Central memory CD8-positive, alpha-beta T cell (primary cell): ENCODE measurements around the gene EMP2.

ENCODE experiments used
- ATAC-seq: fragments of 150-1000 bp; cut with Tn5 transposase; replicated peaks from 2 replicates; pipeline ENCODE4 v1.10.0; 2022; ENCODE audit warnings: mild to moderate bottlenecking, moderate FRiP score, moderate number of reproducible peaks; ENCODE audit not compliant: poor library complexity, severe bottlenecking; ENCODE audit errors: extremely low read depth
- DNase-seq, 2 donors: peaks; one replicate each; pipeline ENCODE4 v3.0.0; 2021; ENCODE audit warnings: low spot score in 2 of 2
- H3K27ac Mint-ChIP-seq: one replicate; pipeline ENCODE4 v1.8.0; 2022; ENCODE audit warnings: low read depth, mild to moderate bottlenecking, moderate library complexity, mixed read lengths
- H3K27me3 Mint-ChIP-seq: one replicate; pipeline ENCODE4 v1.8.0; 2022; ENCODE audit warnings: mixed read lengths
- H3K36me3 Mint-ChIP-seq: one replicate; pipeline ENCODE4 v1.8.0; 2022; ENCODE audit warnings: mild to moderate bottlenecking, moderate library complexity, mixed read lengths; ENCODE audit not compliant: insufficient read depth
- H3K4me1 Mint-ChIP-seq: one replicate; pipeline ENCODE4 v1.8.0; 2022; ENCODE audit warnings: mixed read lengths
- H3K4me3 Mint-ChIP-seq: one replicate; pipeline ENCODE4 v1.8.0; 2022; ENCODE audit warnings: mild to moderate bottlenecking, moderate library complexity, mixed read lengths
- H3K9me3 Mint-ChIP-seq: one replicate; pipeline ENCODE4 v1.8.0; 2022; ENCODE audit warnings: mixed read lengths

Gene EMP2

DNA sequence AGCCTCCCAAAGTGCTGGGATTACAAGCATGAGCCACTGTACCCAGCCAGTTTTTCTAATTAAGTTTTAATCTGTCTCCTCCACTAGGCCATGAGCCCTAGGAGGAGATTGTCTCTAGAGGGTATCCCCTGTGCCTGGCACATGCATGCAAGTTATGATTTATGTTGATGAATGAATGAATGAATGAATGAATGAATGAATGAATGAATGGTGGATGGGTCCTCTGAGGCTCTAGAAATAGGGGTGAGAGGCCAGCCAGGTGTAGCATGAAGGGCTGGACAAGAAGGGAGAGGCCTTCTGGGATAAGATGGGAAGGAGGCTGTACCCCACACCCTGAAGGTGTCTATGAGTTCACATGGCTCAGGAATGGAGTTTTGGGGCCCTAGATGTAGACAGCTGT lies 48.8 kb downstream of the EMP2 start:
- Mint-ChIP-seq H3K4me1 (no peaks in the 10 kb centered on the region), H3K9me3 (no peaks in the 10 kb centered on the region), H3K27me3 (no peaks in the 10 kb centered on the region), H3K27ac (no peak overlapping the region), H3K36me3 (no peaks in the 10 kb centered on the region), H3K4me3 (no peak overlapping the region)
- ATAC-seq (no peak), DNase-seq (no peak)

DNA sequence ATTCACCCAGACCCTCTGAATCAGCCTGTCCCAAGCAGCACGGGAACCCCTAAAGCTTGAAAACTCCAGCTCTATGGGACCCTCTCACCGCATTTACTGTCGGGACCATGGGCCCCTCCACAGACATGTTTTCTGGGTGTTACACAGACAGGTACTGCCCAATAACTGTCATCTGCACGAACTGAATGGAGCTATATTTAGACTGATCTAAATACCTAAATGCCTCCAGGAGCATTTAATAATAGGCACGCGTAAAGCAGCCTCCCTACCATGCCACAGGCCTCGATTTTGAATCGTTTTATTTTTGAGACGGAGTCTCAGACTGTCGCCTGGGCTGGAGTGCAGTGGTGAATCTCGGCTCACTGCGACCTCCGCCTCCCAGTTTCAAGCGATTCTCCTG lies 49.7 kb downstream of the EMP2 start:
- Mint-ChIP-seq H3K36me3 (peaks cover under 1% of the 10 kb centered on the region), H3K9me3 (no peaks in the 10 kb centered on the region), H3K27me3 (no peaks in the 10 kb centered on the region), H3K27ac (no peak overlapping the region), H3K4me3 (no peak overlapping the region), H3K4me1 (no peaks in the 10 kb centered on the region)
- DNase-seq: no peak
- no peak for ATAC-seq

DNA sequence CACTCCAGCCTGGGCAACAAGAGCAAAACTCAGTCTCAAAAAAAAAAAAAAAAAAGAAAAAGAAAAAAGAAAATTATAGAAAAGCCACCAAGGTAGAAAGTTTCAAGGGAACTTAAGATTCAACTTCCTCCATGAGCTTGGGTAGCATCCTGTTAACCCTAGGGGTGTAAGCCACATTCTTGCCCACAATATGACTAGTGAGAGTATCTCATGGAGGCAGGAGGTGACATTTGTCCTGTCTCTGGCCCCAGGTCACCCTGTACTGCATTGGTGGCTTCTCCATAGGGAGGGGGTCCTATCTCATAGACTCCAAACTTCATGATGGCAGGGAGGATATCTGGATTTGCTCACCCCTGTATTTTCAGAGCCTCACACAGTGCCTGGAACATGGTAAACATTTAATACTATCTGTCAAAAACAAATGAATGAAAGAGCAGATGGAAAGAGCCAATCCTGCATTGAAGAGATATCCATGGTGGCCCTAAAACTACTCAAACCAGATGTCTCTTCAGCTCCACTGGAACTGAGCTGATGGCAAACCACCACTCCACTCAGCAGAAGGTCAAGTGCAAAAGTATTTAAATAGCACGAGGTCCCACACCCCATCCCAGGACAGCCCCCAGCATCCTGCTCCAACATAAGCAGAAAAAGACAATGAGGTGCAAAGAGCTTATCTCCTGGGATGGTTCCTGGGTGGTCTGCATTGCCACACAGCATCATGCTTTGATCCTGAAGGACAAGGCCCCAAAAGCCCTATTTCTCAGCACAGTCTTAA lies 50.3 kb downstream of the EMP2 start:
- DNase-seq: no peak
- H3K4me3 Mint-ChIP-seq: no peak overlapping the region
- H3K27ac Mint-ChIP-seq: no peak overlapping the region
- H3K9me3 Mint-ChIP-seq: no peaks in the 10 kb centered on the region
- no peak for ATAC-seq
- H3K27me3 Mint-ChIP-seq: no peaks in the 10 kb centered on the region
- H3K36me3 Mint-ChIP-seq: peaks cover 2% of the 10 kb centered on the region
- no peaks in the 10 kb centered on the region for H3K4me1 Mint-ChIP-seq

DNA sequence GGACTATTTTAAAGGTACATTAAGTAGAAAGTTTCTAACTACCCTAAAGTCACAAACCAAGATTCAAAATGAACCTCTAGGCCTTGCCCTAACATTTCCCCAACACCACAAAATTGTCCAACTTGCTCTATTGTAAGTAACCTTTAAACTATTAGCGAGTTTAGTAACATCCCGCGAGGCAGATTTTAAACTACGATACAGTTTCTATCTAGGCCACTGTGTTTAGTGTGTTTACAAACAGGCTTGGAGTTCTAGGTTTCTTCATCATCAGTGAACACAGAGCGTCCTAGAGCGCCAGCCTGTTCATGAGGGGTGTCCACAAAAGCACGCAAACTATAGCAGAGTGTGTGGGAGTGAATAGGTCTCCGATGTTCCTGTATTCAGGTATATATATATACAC lies 51.8 kb downstream of the EMP2 start:
- no peak overlapping the region for H3K4me3 Mint-ChIP-seq
- H3K27me3 Mint-ChIP-seq: no peaks in the 10 kb centered on the region
- H3K9me3 Mint-ChIP-seq: no peaks in the 10 kb centered on the region
- H3K36me3 Mint-ChIP-seq: peaks cover 2% of the 10 kb centered on the region
- ATAC-seq (no peak), DNase-seq (no peak)
- no peaks in the 10 kb centered on the region for H3K4me1 Mint-ChIP-seq
- no peak overlapping the region for H3K27ac Mint-ChIP-seq

DNA sequence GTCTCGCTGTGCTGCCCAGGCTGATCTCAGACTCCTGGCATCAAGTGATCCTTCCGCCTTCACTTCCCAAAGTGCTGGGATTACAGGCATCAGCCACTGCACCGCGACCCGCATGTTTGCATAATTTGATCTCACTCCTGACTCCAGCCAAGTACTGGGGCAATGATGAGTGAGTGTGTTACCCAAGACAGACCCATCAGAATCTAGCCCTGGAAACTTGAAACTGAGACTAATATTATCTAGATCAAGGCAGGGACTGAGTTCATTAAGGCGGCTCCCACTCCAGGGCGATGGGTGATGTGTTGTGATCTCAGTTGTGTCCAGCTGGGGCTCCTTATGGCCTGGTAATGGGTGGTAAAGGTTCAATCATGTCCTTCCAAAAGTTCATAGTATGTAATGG lies 53.4 kb downstream of the EMP2 start:
- no peak overlapping the region for H3K4me3 Mint-ChIP-seq
- H3K9me3 Mint-ChIP-seq: no peaks in the 10 kb centered on the region
- no peaks in the 10 kb centered on the region for H3K27me3 Mint-ChIP-seq
- peaks cover 2% of the 10 kb centered on the region for H3K36me3 Mint-ChIP-seq
- H3K27ac Mint-ChIP-seq: no peak overlapping the region
- H3K4me1 Mint-ChIP-seq: no peaks in the 10 kb centered on the region
- no peak for DNase-seq
- ATAC-seq: no peak

DNA sequence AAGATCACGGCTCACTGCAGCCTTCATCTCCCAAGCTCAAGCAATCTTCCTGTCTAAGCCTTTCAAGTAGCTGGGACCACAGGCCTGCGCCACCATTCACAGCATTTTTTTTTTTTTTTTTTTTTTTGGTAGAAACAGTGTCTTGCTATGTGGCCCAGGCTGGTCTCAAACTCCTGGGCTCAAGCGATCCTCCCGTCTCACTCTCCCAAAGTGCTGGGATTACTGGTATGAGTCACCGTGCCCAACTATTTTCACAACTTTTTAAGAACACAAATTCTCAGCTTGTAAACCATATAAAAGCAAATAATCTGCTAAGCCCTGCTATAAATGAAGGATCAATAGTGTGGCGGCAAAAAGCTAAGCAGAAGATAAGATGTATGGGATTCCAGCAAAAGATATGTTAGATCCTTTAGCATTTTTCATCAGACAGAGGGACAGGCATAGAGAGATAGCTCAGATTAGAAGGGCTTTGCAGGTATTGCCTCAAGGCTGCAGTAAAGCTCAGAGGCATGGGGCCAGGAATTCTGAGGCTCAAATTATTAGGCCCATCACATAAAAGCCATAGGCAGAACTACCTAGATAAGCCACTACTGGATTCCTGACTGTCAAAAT lies 55.1 kb downstream of the EMP2 start:
- peaks cover 5% of the 10 kb centered on the region for H3K27me3 Mint-ChIP-seq
- DNase-seq: no peak
- no peaks in the 10 kb centered on the region for H3K9me3 Mint-ChIP-seq
- H3K36me3 Mint-ChIP-seq: peaks cover 2% of the 10 kb centered on the region
- no peak overlapping the region for H3K4me3 Mint-ChIP-seq
- no peak for ATAC-seq
- H3K27ac Mint-ChIP-seq: no peak overlapping the region
- H3K4me1 Mint-ChIP-seq: no peaks in the 10 kb centered on the region

DNA sequence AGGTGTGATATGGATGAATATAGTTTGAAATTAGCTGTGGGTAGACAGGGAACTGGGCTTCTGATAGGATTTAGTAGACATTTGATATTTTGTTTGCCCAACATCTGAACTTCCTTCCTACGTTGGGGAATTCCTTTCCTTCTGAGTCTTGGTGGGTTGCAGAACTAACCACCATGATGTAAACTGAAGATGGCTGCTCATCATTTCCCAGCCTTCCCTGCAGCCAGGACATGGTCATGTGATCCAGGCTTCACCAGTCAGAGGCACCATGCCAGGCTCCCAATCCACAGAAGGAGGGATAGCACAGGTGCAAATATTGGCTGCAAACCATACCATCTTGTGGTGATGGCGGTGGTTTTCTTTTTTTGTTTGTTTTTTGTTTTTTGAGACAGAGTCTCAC lies 57.4 kb downstream of the EMP2 start:
- H3K4me1 Mint-ChIP-seq: no peaks in the 10 kb centered on the region

DNA sequence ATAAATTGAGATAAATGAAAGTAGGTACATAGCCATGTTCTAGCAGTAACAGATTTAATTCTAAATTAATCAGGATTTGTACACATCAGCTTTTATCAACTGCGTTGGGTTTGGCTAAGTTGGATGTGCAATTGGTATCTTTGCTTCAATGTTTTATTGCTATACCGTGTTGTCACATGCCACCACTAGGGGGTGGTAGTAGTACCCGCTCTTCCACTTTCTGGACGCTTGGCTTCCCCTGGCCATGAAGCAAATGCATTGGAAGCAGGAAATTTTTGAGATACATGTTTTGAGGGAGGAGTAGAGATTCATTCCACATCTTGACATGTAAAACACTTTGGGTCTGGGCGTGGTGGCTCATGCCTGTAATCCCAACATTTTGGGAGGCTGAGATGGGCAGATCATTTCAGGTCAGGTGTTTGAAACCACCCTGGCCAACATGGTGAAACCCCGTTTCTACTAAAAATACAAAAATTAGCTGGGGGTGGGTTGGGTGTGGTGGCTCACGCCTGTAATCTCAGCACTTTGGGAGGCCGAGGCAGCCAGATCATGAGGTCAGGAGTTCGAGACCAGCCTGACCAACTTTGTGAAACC lies 58.6 kb downstream of the EMP2 start:
- ATAC-seq (no peak), DNase-seq (no peak)
- no peaks in the 10 kb centered on the region for H3K4me1 Mint-ChIP-seq

More for the DNA sequence above, 57.4 kb downstream of the EMP2 start:
- Mint-ChIP-seq H3K36me3 (peaks cover 2% of the 10 kb centered on the region), H3K27me3 (peaks cover 13% of the 10 kb centered on the region), H3K27ac (no peak overlapping the region), H3K4me3 (no peak overlapping the region), H3K9me3 (no peaks in the 10 kb centered on the region)
- ATAC-seq (no peak), DNase-seq (no peak)

DNA sequence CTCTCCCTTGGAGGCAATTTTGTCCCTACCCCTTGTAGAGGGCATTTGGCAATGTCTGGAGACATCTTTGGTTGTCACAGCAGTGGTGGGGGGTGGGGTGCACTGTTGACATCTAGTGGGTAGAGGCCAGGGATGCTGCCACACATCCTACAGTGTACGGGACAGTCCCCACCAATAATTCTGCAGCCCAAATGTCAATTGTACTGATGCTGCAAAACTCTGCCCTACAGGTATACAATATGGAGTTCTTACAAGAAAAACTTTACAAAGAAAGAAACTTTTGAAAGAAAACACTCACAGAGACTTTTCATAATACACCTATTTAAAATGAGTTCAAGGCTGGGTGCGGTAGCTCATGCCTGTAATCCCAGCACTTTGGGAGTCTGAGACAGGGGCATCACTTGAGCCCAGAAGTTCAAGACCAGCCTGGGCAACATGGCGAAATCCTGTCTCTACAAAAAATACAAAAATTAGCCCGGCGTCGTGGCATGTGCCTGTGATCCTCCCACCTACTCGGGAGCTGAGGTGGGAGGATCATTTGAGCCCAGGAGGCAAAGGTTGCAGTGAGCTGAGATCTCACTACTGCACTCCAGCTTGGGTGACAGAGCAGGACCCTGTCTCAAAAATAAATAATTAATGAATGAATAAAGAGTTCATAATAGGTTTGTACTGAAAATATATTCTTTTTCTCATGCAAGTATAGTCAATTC lies 59.4 kb downstream of the EMP2 start:
- Mint-ChIP-seq H3K4me1 (no peaks in the 10 kb centered on the region), H3K4me3 (no peak overlapping the region), H3K27me3 (peaks cover 13% of the 10 kb centered on the region), H3K9me3 (no peaks in the 10 kb centered on the region), H3K27ac (no peak overlapping the region), H3K36me3 (peaks cover 2% of the 10 kb centered on the region)
- ATAC-seq (no peak), DNase-seq (no peak)

More for the DNA sequence above, 58.6 kb downstream of the EMP2 start:
- peaks cover 2% of the 10 kb centered on the region for H3K36me3 Mint-ChIP-seq
- peaks cover 13% of the 10 kb centered on the region for H3K27me3 Mint-ChIP-seq
- no peak overlapping the region for H3K27ac Mint-ChIP-seq
- H3K4me3 Mint-ChIP-seq: no peak overlapping the region
- H3K9me3 Mint-ChIP-seq: no peaks in the 10 kb centered on the region

DNA sequence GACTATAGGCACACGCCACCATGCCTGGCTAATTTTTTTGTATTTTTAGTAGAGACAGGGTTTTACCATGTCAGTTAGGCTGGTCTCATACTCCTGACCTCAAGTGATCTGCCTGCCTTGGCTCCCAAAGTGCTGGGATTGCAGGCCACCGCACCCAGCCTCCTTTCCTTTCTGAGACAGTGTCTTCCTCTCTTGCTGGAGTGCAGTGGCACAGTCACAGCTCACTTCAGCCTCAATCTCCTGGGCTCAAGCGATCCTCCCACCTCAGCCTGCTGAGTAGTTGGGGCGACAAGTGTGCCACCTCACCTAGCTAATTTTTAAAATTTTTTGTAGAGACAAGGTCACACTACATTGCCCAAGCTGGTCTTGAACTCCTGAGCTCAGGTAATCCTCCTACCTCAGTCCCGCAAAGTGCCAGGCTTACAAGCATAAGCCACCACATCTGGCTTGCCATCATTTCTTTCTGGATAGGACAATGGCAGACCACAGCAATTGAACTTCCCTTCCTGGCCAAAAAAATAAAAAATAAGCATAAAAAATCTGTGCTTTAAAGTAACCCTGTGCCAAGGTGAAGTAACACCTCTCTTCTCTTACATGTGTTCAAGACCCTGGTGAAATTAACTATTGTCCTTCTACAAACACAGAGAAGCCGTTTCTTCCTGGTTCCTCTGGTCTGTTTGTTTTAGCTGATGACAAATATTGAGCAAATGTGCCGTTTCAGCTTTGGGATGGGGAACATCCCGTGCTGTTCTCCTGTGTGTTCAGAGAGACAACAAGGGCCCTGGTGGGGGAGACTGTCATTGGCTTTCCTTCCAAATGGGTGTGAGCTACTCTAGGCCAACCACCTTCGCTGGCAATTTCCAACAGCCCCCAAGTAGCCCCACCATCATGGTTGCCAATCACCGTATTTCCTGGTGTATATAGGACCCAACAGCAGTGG lies 60.2 kb downstream of the EMP2 start:
- no peak for ATAC-seq
- Mint-ChIP-seq H3K27ac (no peak overlapping the region), H3K4me3 (no peak overlapping the region), H3K36me3 (no peaks in the 10 kb centered on the region), H3K27me3 (peaks cover 13% of the 10 kb centered on the region), H3K4me1 (no peaks in the 10 kb centered on the region), H3K9me3 (no peaks in the 10 kb centered on the region)
- DNase-seq: no peak

DNA sequence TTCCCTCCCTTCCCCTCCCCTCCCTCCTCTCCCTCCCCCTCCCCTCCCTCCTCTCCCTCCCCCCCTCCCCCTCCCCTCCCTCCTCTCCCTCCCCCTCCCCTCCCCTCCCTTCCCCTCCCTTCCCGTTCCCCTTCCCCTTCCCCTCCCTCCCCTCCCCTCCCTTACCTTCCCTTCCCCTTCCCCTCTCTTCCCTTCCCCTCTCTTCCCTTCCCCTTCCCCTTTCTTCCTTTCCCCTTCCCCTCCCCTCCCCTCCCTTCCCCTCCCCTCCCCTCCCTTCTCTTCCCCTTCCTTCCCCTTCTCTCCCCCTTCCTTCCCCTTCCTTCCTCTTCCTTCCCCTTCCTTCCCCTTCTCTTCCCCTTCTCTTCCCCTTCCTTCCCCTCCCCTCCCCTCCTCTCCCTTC lies 61.1 kb downstream of the EMP2 start:
- H3K9me3 Mint-ChIP-seq: no peaks in the 10 kb centered on the region
- ATAC-seq (no peak), DNase-seq (no peak)
- H3K27ac Mint-ChIP-seq: no peak overlapping the region
- peaks cover 13% of the 10 kb centered on the region for H3K27me3 Mint-ChIP-seq
- H3K36me3 Mint-ChIP-seq: no peaks in the 10 kb centered on the region
- H3K4me3 Mint-ChIP-seq: no peak overlapping the region
- no peaks in the 10 kb centered on the region for H3K4me1 Mint-ChIP-seq

DNA sequence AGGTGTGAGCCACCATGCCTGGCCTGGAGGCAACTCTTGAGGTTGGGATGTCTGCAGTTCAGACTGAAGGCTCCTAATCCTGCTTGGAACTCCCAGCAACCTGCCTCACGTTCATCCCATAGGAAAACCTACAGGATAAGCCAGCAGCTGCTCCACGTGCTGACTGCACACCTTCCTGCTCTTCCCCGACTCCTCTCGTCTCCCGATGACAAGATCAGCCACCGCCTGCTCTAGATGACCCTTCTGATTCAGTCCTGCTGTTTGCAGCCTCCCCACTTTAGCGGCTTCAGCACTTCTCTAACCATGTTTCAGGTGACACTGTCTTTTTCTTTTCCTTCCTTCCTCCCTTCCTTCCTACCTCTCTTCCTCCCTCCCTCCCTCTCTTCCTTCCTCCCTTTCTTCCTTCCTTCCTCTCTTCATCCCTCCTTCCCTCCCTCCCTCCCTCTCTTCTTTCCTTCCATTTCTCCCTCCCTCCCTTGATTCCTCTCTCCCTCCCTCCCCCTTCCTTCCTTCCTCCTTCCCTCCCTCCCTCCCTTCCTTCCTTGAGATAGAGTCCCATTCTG lies 61.8 kb downstream of the EMP2 start:
- Mint-ChIP-seq H3K4me1 (no peaks in the 10 kb centered on the region), H3K4me3 (no peak overlapping the region), H3K27ac (no peak overlapping the region), H3K36me3 (no peaks in the 10 kb centered on the region), H3K9me3 (no peaks in the 10 kb centered on the region), H3K27me3 (peaks cover 13% of the 10 kb centered on the region)
- DNase-seq: no peak
- ATAC-seq: no peak
